Ammon's horn (tissue), 1 donor: ENCODE measurements around the gene IRF9.
"Not testable (repeated sequence)": the region's sequence is repeated elsewhere in the genome, so short reads cannot be mapped to it uniquely, and the experiment has no call there.

Source experiments
- DNase-seq: peaks from one replicate; pipeline ENCODE4 v3.0.0-alpha.2; 2016; ENCODE audit warnings: low spot score

IRF9 gene

DNA sequence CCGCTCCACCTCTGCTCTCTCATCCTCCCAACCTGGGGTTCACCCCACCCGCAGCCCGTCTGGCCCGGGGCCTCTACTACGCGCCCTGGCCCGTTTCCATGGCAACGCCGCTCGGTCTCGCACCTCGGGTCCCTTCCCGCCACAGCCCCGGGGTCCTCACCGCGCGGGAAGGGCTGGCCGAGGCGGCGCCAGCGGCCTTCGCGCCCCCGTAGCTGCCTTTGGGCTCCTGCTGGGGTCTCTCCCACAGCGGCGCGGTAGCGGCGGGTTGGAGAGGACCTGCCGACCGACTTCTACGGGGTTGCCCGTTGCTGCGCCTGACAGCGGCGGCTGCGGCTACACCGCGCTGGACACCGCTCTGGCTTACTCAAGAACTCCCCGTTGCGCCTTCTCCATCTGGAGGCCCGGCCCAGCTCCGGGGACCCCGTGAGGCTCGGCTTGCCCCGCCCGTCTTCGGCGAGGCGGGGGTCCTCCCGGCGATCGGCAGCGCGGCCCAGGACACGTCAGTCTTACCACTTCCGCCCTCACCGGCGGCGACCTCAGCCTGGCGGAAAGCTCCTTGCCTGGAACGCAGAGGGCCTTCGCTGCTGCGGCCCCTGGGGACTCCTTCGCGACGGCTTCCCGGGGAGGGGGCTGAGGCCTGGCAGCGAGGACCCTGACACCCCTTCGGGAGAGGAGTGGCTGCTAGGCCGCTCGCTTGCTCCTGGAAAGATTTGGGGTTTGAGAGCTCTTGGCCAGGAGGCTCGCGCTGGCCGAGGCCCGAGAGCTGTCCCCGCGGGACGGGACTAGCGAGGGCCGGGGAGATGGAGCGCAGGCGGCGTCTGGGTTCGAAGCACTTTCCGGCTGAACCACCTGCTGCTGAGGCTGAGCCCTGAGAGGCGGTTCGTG is 34.4 kb downstream of the IRF9 start, which contains the start of gene TM9SF1:
Gene TM9SF1, minus strand, starts transcription at position 256 of the 885 bp plus-strand sequence. CDS start 422 bp downstream, outside the sequence.
- DNase-seq, result peak; percentile 93

- no peak for DNase-seq
These were observed 35.3 kb downstream of the IRF9 start for GRCh38 chr14:24196071-24197055.

DNA sequence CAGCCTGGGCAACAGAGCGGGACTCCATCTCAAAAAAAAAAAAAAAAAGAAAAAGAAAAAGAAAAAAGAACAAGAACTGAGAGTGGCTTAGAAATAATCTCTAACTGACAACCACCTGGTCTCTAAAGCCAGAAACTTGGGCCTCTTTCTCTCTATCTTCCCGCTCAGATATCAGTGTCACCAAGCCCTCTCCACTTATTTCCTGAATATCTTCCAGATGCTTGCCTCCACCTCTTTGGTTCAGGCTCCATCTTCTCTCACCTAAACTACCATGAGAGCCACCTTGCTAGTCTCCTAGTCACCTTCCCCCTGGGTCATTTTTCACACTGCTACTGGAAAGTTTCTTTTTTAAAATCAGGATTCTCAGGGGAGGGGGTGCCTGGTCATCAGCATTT is 36.0 kb downstream of the IRF9 start:
- no peak for DNase-seq

DNA sequence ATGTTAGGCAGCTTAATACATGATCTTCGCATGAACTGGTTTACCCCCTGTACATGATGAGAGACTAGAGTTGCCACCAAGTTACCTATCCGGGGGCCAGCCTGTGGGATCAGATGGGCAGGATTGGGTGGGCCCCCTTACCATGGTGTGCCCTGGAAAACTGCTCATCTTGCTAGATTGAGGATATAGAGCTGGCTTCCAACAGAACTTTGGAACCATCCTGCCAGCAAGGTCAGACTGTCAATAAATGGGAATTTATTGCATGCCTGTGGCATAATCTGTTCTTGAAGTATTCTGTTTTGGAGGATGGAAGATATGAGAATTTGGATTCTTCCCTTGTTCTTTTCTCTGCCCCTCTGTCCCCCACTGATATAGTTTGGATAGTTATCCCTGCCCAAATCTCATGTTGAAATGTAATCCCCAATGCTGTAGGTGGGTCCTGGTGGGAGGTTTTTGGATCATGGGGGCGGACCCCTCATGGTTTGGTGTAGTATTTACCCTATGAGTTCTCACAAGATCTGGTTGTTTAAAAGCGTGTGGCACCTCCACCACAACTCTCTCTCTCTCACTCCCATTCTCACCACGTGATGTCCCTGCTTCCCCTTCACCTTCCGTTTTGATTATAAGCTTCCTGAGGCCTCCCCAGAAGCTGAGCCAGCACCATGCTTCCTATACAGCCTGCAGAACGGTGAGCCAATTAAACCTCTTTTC is 37.9 kb downstream of the IRF9 start:
- DNase-seq, result no peak

- not testable (repeated sequence) for DNase-seq
These were observed 41.5 kb downstream of the IRF9 start for GRCh38 chr14:24202538-24202937.

- DNase-seq, result not testable (repeated sequence)
These were observed 42.3 kb downstream of the IRF9 start for GRCh38 chr14:24203249-24203886.

GRCh38 chr14:24204163-24205146 is 43.4 kb downstream of the IRF9 start:
- DNase-seq, result no peak

DNA sequence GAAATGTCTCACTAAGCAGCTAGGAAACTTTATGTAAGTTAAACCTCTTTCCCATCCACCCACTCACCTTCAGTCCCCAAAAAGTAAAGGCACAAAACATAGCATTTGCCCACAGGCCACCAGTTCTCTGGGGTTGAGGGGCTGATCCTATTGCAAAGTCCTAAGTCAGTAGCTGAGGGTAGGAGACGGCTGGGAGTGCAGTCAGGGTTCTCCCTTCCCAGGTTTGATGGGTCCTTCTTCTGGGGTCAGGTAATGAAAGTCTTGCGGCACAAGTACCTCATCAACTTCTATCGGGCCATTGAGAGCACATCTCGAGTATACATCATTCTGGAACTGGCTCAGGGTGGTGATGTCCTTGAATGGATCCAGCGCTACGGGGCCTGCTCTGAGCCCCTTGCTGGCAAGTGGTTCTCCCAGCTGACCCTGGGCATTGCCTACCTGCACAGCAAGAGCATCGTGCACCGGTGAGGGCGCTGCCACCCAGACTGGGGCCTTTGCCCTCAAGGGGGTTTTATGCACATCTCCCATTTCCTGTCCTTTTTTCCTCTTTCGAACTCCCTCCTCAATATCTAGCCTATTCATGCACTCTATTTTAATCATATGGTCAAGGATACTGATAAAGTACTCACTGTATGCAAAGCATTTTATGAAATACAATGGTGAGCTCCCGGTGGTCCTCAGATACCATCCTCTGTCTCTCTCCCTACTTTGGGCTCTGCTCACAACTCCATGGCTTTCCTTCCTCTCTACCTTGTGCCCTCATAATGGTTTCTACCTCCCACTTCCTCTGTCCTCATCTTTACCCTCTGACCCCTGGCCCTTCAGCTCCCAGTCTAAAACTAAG is 45.4 kb downstream of the IRF9 start:
- no peak for DNase-seq

DNA sequence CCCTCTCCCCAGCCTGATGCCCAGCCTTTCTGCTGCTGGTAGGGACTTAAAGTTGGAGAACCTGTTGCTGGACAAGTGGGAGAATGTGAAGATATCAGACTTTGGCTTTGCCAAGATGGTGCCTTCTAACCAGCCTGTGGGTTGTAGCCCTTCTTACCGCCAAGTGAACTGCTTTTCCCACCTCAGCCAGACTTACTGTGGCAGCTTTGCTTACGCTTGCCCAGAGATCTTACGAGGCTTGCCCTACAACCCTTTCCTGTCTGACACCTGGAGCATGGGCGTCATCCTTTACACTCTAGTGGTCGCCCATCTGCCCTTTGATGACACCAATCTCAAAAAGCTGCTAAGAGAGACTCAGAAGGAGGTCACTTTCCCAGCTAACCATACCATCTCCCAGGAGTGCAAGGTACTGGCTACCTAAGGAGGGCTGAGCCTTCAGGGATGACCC is 46.1 kb downstream of the IRF9 start:
- DNase-seq, result no peak

- DNase-seq, result no peak
These were observed 46.6 kb downstream of the IRF9 start for GRCh38 chr14:24207625-24208024.

DNA sequence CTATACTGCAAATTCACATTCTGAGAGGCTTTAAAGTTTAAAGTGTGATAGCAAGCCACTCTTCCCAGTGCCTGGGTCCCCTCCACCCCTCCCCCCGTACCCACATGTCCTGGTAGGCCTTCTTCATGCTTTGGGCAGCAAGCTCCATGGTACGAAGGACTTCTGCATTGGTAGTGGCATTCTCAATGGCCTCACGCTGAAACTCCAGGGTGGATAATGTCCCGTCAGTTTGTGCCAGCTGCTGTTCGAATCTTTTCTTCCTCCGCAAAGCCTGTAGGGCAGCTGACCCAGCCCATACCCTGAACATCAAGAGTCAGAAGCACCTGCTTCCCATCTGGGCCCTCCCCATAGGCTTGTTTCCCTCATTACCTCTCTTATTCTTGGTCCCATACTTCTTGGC is 50.2 kb downstream of the IRF9 start:
- no peak for DNase-seq

GRCh38 chr14:24212924-24213865 is 52.1 kb downstream of the IRF9 start, which contains the start of gene CHMP4A:
Gene CHMP4A (minus strand): TSS chr14:24213488. CDS start chr14:24213439, 49 bp downstream.
- DNase-seq, result peak; percentile 98

DNA sequence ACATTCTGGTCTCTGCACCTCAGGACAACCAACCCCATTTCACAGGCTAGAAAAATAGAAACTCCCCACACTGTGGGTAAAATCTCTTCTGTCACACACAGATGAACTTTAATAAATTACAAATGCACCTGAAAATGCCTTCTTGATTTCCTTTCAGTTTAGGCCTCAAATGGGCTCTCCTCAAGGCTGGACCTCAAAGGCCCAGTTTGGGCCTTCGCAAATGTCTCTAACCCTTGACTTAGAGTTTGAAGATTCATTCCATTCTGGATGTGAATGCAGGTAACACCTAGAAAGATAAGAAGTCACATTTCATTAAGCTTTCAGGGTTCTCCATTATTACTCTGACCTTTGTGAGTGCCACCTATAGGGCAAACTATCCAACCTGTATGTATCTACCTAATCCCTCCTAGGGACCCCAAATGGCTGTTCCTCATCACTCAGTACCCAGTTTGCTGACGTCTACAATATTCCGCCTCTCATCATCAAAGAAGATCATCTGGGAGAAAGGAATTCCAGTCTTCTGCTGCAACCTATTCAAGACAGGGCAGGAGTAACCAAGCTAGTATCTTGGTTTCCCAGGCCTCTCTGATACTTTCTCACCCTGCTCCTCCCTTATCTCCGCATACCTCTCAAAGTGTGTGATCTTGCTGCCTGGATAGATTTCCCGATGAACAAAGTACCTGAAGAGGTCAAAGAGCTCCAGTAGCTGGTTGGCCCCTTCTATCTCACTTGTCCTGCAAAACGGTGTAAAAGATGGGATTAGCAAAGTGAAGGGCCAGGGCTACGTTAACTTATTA is 53.0 kb downstream of the IRF9 start:
- DNase-seq, result no peak

- DNase-seq, result peak; percentile 97
These were observed 54.7 kb downstream of the IRF9 start, which contains the start of gene MDP1 for GRCh38 chr14:24215495-24216344. Gene MDP1 (minus strand): TSS chr14:24216066. CDS start chr14:24215955, 111 bp downstream.
